Astrocyte of the spinal cord (primary cell): ENCODE results near the gene EDN2.
A peak's percentile ranks its signal among the peaks of the same experiment; 100 is the strongest.

Source experiments
- DNase-seq: peaks from one replicate; pipeline ENCODE4 v3.0.0; 2011; ENCODE audit warnings: low read depth, low spot score
- H3K4me3 ChIP-seq: 2 replicates; pipeline ENCODE4 v1.5.1; 2011; ENCODE audit warnings: low read depth, mild to moderate bottlenecking, low read length, moderate library complexity
- in situ Hi-C: cut with HindIII; loops from 2 replicates; pipeline ENCODE4 v1.10.0; 2017; ENCODE audit warnings: low sequenced_read_pairs
- TF ChIP-seq, protein P1 (sequence below): IDR thresholded peaks from 2 replicates; pipeline ENCODE4 v1.5.1; 2012; ENCODE audit warnings: low read depth, mild to moderate bottlenecking, low read length, inconsistent platforms

EDN2 gene

DNA sequence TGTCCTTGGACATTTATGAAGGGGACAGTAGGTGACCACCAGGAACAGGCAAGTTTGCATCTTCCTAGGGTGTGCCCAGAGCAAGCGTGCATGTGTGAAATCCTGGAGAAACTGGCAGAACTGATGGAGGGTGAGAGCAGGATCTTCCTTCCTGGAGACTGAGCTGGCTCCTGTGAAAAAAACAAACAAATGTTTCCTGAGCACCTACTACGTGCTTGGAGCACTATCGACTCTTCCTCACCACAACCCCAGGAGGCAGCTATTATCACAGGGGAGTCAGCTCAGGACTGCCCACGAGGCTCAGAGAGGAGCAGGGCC lies 1.5 kb upstream of the EDN2 start:
- no peak overlapping the region for H3K4me3 ChIP-seq
- in situ Hi-C loops = no loop called here
- no peak for DNase-seq
- TF ChIP-seq, protein P1, sequence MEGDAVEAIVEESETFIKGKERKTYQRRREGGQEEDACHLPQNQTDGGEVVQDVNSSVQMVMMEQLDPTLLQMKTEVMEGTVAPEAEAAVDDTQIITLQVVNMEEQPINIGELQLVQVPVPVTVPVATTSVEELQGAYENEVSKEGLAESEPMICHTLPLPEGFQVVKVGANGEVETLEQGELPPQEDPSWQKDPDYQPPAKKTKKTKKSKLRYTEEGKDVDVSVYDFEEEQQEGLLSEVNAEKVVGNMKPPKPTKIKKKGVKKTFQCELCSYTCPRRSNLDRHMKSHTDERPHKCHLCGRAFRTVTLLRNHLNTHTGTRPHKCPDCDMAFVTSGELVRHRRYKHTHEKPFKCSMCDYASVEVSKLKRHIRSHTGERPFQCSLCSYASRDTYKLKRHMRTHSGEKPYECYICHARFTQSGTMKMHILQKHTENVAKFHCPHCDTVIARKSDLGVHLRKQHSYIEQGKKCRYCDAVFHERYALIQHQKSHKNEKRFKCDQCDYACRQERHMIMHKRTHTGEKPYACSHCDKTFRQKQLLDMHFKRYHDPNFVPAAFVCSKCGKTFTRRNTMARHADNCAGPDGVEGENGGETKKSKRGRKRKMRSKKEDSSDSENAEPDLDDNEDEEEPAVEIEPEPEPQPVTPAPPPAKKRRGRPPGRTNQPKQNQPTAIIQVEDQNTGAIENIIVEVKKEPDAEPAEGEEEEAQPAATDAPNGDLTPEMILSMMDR = no peak

DNA sequence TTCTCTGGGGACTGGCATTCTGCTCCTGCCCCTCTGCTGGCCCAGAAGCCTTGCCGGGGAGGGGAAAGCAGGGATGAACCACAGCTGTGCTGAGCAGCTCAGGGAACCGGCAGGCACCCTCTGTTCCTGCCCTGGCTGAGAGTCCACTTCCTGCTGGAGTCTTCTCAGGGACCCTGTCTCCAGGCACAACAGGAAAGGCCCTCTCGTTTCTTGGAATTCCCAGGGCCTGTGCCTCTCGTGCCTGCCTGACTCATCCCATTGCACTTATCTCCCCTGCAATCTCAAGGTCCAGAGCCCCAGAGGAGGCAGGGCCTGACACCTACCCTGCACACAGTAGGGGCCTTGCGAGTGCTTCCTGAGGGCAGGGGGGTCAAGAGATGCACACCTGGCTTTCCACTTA lies 1.1 kb upstream of the EDN2 start:
- in situ Hi-C loops = no loop called here
- DNase-seq = peak; percentile 43
- no peak overlapping the region for H3K4me3 ChIP-seq
- TF ChIP-seq, protein P1 = no peak

DNA sequence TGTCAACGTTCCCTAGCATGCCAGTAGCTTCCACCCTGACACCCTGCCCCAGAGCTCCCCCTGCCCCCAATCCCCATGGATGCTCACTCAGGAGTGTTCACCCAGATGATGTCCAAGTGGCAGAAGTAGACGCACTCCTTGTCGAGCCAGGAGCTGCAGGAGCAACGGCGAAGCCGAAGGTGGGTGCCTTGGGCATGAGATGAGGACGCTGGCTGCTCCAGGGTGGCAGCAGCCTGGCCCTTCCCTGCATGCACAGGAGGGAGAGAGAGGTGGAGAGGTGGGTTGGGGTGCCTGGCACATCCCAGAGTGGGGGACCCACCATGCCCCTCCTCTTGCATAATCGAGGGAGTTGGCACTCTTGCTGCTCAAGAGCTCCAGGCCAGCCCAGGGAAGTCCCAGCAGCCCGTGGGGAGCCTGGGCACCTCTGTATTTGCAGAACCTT lies 502 bp downstream of the EDN2 start:
- no peak for DNase-seq
- in situ Hi-C loops = no loop called here
- no peak overlapping the region for H3K4me3 ChIP-seq
- TF ChIP-seq, protein P1 = no peak

DNA sequence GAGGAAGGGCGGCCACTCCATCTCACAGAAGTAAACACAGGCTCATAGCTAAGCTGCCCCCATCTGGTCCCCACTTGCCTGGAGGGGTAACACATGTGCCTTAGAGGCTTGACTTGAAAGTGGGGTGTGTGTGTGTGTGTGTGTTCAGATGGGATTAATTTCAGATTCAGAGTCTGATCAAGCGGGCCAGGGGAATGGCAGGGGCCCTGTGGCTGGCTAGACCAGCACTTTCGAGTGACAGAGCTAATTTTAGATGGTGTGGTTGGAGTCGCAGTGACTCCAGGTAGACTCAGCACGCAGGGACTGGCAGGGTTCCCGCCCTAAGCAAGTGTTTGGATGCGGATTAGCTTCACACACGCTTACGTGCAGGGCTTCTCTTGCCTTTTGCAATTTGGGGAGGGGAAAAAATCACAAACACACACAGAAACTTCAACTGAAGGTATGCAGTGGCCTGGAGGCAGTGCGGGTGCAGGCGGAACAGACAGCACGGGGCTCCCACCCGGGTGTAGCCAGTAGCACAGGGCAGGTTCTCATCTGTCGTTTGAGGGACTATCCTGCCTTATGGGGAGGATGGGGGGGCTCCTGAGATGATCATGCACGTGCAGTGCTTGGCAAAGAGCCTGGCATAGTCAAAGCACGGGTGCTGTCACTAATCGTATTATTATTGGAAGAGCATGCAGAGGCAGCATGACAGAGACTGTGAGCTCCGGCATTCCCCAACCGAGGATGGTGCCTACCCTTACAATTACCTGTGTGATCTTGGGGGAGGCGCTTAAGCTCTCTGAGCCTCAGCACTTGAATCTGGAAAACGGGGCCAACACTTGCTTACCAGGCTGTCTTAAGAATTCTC lies 1.3 kb downstream of the EDN2 start:
- no peak for DNase-seq
- no peak overlapping the region for H3K4me3 ChIP-seq
- in situ Hi-C loops = no loop called here
- TF ChIP-seq, protein P1 = no peak

DNA sequence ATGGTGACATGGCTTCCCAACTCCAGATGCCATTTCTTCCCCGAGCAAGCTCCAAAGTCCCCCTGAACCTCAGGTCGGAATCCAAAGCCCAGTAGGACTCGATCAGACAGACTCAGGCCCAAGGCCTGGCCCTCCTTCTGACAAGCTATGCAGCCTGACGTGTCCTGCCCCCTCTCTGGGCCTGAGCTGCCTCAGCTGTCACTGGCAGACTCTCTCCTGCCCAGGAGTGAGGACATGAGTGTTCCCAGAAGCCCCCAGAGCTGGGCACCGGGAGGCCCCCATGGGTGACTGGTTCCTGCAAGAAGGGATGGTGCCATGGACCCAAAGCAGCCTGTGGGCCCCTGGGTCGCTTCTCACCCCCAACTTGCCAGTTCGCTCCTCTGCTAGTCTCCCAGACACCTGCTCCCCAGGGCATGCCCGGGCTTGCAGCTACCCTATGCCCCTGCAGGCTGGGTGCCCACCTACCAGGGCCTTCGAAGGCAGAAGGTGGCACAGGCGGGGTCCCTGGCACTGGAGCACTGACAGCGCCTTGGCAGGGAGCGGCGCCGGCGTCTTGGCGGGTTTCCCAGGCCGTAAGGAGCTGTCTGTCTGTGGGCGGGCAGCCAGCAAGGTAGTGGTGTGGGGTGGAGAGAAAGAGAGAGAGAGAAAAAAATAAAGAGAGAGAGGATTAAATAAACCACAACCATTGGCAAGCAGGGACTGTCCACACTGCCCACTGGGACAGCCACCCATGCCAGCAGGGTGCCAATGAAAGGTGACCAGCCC lies 2.3 kb downstream of the EDN2 start:
- in situ Hi-C loops = no loop called here

DNA sequence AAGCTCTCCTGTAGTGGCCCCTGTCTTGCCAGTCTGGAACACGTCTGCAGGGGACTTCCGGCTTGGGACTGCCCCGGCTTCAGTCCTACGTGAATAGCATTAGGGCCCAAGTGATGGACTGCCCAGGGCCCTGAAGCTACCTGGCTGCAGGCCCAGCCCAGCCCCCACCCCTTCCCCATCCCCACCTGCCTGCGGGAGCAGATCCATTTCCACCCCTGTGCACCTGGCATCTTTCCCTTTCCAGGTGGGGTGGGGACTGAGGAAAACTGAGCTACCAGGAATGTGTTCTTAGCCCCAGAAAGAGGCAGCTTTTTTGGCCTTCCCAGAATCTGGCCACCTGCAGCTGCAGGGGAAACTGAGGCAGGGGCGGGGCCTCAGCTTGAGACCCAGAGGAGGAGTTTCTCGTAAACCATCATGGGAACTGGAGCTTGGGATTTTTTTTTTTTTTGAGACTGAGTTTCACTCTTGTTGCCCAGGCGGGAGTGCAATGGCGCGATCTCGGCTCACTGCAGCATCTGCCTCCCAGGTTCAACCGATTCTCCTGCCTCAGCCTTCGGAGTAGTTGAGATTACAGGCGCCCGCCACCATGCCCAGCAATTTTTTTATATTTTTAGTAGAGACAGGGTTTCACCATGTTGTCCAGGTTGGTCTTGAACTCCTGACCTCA lies 3.2 kb downstream of the EDN2 start:
- no peak overlapping the region for H3K4me3 ChIP-seq
- TF ChIP-seq, protein P1 = no peak
- in situ Hi-C loops = no loop called here
- no peak for DNase-seq

More for the DNA sequence above, 2.3 kb downstream of the EDN2 start:
- TF ChIP-seq, protein P1 = no peak
- H3K4me3 ChIP-seq = no peak overlapping the region
- DNase-seq = no peak
